Measurements from ENCODE around the gene GPR180.
A peak's percentile ranks its signal among the peaks of the same experiment; 100 is the strongest.
"Not testable (repeated sequence)": the region's sequence is repeated elsewhere in the genome, so short reads cannot be mapped to it uniquely, and the experiment has no call there.

GPR180 gene

DNA sequence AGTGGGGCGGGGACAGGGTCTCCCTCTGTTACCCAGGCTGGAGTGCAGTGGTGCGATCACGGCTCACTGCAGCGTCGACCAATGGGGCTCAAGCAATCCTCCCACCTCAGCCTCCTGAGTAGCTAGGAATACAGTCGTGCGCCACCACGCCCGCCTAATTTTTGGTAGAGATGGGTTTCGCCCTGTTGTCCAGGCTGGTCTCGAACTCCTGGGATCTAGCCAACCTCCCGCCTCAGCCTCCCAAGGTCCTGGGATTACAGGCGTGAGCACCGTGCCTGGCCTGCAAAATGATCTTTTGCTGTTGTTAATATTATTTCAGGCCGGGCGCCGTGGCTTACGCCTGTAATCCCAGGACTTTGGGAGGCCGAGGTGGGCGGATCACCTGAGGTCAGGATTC, 5.1 kb upstream of the GPR180 start:
- peak in 6 of 58 donors; percentile 17 to 35 (median 24) for DNase-seq

GRCh38 chr13:94598281-94598680, 3.4 kb upstream of the GPR180 start:
- DNase-seq: no peak

GRCh38 chr13:94599877-94600276, 1.8 kb upstream of the GPR180 start:
- no peak for DNase-seq

GRCh38 chr13:94602467-94602866, 810 bp downstream of the GPR180 start:
- DNase-seq: no peak

DNA sequence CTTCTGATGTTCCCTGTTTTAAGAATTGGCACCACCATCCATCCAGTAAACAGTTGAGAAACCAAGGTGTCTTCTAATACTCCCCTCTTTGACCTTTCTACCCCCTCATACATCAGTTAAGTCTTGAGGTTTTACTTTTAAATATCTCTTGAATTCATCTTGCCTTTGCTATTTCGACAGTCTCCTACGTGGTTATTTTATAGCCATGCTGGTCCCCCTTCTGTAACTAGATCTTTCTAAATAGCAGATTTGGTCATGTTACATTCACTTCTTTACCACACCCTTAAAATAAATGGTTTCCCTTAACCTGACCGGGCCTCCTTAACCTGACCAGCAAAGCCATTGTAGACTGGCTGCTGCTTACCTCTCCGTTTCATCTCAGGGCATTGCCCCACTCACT, 5.4 kb downstream of the GPR180 start:
- no peak for DNase-seq

GRCh38 chr13:94607939-94608338, 6.3 kb downstream of the GPR180 start:
- no peak for DNase-seq

- DNase-seq: no peak
Measured at GRCh38 chr13:94608586-94608985, 6.9 kb downstream of the GPR180 start.

- peak in 1 of 58 donors; percentile 3 for DNase-seq
Measured at GRCh38 chr13:94609196-94609595, 7.5 kb downstream of the GPR180 start.

- no peak for DNase-seq
Measured at GRCh38 chr13:94610475-94610874, 8.8 kb downstream of the GPR180 start.

- DNase-seq: no peak
Measured at GRCh38 chr13:94612050-94612449, 10.4 kb downstream of the GPR180 start.

DNA sequence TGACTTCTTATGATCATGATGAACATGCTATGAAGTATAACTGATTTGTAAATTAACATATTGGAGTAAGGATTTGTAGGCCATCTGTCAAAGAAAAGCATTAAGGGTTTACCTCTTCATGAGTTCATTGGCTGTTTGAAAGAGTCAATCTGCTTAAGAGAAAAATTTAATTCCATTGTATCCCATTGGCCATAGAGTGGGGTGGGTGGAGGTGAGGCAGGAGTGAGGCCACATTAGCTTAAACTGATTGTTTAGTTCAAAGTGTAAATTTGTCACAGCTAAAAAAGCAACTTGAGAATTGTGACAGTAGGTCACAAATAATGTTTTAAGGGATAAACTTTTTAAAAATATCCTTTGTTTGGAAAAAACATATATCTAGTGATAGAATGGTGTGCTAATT, 11.4 kb downstream of the GPR180 start:
- DNase-seq: no peak

- DNase-seq: peak in 4 of 58 donors; percentile 3 to 49 (median 8)
Measured at GRCh38 chr13:94617389-94618000, 15.8 kb downstream of the GPR180 start.

DNA sequence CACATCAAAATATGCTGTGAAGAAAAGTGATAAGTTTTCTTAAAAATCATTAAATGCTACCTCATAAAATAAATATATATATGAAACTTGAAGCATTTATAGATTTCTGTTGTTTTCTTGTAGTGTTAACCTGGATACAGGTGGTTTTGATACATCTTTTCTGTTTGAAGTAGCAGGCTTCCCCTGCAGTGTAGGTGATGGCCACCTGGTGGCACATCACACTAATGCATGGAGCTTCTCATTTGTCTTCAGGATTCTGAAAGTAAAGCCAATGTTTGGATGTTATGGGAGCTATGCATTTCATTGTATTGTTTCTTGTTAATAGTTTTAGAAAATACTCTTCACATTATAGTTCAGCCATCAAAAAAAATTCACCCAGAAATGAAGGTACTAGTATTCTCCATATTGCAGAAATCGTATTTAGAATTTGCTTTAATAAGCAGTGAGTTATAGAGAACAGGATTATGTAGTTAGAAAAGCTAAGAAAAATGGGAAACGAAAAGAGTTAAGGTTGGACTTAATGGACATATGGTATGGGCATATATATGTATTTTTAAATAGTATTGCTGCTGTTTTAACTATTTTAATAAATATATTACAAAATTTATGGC, 18.7 kb downstream of the GPR180 start:
- DNase-seq: peak in 1 of 58 donors; percentile 6

GRCh38 chr13:94622344-94622743, 20.7 kb downstream of the GPR180 start:
- no peak for DNase-seq

- no peak for DNase-seq
Measured at GRCh38 chr13:94623316-94623715, 21.7 kb downstream of the GPR180 start.

DNA sequence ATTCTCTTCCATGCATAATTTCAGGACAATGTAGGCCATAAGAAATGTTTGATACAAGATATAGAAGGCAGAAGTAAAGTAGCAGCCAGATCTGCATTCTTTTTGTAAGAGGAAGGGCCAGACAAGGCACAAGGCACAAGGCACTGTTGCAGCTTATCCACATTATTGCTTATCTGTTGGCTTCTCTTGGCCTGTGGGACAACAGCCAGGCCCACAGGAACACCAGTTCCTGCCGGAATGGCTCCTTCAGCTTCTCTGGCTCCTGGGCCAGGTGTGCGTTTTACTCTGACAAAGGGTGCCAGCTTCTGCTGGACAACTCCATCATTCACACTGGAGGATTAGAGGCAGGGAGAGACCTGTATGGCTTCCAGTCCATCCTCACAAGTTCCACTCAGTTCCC, 29.2 kb downstream of the GPR180 start:
- DNase-seq: no peak

DNA sequence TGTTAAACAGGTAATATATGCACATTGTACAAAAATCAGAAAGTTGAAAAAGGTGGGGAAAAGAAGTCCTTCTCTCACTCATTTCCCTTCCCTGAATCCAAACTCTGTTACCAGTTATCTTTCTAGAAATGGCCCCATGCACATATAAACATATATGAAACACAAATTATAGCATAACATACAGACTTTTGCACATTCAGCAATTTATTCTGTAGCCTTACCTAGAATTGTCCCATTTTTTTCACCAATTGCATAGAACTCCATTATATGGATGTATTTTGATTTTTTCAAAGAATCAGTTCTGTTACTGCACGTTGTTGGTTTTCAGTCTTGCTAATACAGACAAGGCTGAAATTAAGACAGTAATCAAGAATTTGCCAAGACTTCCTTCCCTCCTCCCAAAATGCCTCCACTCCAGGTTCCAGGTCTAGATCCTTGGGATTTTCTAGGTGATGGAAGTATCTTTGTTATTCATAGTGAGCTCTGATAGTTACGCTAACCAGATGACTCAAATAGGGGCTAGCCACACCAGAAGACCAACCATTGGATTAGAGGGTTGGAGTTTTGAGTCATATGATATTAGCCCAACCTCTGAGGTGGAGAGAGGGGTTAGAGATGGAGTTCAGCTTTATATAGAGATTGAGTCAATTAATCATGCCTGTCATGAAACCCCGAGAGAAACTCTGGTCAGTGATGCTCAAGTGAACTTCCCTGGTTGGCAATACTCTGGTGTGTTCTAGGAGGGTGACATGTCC, 30.7 kb downstream of the GPR180 start:
- no peak for DNase-seq

- DNase-seq: not testable (repeated sequence)
Measured at GRCh38 chr13:94636096-94636495, 34.4 kb downstream of the GPR180 start.

DNA sequence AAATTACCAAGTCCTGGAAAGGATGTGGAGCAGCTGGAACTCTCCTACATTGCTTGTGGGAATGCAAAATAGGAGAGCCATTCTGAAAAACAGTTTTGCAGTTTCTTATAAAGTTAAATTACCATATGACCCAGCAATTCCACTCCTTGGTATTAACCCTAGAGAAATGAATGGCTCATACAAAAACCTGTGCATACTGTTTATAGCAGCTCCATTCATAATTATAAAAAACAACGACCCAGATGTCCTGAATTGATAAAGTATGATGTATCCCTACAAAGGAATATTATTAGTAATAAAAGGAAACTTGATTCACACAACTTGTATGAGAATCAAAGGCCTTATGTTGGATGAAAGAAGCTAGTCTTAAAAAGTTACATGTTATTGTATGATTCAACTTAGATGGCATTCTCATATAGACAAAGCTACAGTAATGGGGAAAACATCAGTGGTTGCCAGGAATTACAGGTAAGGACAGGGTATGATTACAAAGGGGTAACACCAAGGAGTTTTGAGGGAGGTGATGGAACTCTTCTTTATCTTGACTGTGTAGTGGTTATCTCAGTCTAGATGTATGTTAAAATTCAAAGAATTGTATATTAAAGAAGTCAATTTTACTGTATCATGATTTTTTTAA, 35.4 kb downstream of the GPR180 start:
- no peak for DNase-seq

GRCh38 chr13:94637677-94638076, 36.0 kb downstream of the GPR180 start:
- not testable (repeated sequence) for DNase-seq

GRCh38 chr13:94640721-94641120, 39.1 kb downstream of the GPR180 start:
- no peak for DNase-seq

DNA sequence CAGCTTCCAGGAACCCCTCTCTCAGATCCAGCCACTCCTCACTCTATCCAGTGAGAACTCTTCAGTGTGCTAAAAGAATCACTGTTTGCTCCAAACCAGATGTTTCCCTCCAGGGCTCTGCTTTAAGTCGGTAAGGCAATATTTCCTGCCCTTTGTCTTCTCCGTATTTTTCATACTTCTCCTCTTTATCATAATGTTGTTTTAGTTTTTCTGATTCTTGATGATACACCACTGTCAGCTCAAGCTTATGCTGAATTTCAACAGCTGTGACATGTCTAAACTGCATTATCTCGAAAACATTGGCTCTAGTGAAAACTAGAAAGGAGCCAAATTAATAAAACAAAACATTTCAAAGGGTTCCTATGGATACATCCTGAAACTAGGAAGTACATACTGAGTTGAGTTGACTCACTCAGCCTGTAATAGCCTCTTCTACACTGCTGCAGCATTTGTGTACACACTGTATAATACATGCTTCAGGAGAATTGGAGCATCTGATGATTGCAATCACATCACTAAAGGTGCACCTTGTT, 39.8 kb downstream of the GPR180 start:
- DNase-seq: no peak
